NCI-H1105 treated with DMSO at 0.1 percent for 48 hours (cell line): Measurements from ENCODE around the gene PIGL.
"Not testable (repeated sequence)": the region's sequence is repeated elsewhere in the genome, so short reads cannot be mapped to it uniquely, and the experiment has no call there.

Source experiments
- DNase-seq: peaks from one replicate; lab custom pipeline; 2025; lab: John Stamatoyannopoulos, UW

PIGL gene

GRCh38 chr17:16273929-16274339 lies 56.9 kb downstream of the PIGL start:
- no peak for DNase-seq

DNA sequence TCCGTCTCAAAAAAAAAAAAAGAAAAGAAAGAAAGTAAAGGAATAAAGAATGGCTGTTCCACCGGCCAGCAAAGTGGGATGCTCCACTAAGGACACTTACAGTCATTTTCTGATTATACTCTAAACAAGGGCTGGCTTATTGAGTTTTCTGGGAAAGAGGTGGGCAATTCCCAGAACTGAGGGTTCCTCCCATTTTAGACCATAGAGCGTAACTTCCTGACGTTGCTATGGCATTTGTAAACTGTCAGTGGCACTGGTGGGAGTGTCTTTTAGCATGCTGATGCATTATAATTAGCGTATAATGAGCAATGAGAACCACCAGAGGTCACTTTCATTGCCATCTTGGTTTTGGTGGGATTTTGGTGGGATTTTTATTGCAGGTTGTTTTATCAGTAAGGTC lies 58.0 kb downstream of the PIGL start:
- no peak for DNase-seq

GRCh38 chr17:16277163-16277562 lies 60.2 kb downstream of the PIGL start:
- DNase-seq = no peak

DNA sequence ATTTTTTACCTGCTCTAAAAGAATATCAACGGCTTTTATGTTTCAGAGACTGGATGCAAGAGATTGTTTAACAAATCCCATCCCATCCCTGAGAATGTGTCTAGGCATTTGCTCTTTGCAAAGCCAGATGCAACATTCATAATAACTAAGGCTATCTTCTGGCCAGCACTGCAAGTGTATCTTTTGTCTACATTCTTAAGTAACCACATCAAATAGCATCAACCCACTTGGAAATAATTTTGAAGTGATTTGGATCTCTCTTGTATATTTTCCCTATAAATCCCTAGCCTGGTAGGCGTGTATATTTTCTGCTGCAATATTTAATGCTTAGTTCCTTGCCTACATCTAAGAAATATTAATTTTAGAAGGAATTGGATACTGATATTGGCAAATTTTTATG lies 64.3 kb downstream of the PIGL start:
- no peak for DNase-seq

- DNase-seq = no peak
Observed at GRCh38 chr17:16282522-16282921, 65.5 kb downstream of the PIGL start.

DNA sequence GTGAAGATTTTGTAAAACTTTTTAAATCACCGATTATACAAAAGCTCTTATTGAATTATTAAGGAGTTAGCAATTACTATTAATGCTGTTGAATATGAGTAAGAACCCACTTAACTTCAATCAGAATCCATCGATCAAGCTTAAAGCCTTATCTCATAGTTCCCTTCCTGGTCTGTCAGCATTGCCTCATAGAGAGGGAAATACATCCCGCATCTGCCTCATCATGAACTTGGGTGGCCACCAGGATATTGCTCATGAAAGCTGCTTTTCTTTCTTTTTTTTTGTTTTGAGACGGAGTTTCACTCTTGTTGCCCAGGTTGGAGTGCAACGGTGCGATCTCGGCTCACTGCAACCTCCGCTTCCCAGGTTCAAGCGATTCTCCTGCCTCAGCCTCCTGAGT lies 66.7 kb downstream of the PIGL start:
- no peak for DNase-seq

GRCh38 chr17:16285646-16286008 lies 68.6 kb downstream of the PIGL start:
- no peak for DNase-seq

GRCh38 chr17:16286009-16286946 lies 69.3 kb downstream of the PIGL start:
- DNase-seq = no peak

DNA sequence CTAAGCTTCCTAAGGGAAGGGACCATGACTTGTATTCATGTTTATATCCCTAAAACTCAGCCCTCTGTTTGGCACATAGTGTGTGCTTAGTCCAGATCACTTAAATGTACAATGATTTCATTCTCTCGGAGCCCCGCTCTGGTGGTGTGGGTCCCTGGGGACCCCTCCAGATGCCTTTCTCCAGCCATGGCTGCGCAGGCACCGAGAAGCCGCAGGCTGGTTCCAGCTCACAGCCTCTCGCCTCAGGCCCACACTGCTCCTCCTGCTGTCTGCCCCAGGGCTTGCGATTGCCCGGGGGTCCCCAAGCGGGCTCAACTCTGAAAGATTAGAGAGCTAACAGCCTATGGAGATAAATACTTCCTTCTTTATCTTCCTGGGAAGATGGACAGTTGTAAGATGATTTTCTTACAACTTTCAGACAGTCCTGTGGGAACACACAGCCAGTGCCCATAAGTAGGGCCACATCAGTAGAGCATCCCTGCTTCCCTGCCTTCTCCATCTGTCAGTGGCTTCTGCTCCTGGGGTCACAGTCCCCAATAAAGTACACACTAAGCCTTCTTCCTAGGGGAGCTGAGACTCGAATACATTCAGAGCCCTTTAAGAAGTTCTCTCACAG lies 70.0 kb downstream of the PIGL start:
- DNase-seq = no peak

DNA sequence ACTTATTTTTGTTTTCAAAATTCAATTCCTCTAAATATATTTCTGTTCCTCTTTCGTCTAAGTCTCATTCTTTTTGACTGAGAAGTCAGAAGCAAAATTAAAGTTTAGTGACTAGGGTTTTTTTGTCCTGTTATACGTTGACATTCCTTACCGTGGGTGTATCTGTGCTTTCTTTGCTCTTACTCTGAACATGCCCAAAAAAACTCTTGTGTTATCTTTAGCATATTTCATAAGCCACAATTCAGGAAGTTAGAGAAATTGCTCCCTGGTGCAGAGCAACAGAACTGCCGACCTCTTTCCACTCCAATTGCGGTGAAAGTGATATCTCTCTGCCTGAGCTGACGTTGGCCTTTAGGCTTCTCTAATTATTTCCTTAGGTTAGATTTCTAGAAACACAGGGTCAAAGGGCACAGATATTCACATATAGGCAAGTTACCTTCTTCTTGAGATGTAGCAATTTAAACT lies 70.6 kb downstream of the PIGL start:
- no peak for DNase-seq

DNA sequence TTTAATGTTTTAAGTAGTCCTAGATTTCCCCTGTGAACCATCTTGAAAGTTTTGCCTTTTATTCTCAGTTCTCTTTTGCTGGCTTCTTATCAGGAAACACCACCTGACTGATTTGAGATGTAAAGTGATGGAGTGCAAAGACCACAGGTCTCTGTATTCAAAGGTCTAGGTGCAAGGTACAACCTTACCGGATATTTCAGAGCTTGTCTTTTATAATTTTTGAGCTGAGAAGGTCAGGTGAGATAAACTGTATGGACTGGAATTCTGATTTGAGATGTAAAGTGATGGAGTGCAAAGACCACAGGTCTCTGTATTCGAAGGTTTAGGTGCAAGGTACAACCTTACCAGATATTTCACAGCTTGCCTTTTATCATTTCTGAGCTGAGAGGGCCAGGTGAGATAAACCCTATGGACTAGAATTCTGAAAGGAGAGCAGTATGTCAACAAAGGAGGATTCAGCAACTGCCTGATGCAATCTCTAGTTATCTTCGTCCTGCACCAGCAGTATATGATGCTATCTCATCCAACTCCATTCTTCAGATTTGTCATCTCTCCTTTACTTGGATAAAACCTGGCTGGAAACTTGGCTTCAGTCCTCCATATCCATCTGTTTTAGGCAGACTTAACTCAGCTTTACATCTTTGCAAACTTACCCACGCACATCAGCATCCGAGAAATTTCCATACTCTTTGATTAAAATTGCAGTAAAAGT lies 72.0 kb downstream of the PIGL start:
- no peak for DNase-seq

GRCh38 chr17:16293931-16294330 lies 76.9 kb downstream of the PIGL start:
- DNase-seq = no peak

DNA sequence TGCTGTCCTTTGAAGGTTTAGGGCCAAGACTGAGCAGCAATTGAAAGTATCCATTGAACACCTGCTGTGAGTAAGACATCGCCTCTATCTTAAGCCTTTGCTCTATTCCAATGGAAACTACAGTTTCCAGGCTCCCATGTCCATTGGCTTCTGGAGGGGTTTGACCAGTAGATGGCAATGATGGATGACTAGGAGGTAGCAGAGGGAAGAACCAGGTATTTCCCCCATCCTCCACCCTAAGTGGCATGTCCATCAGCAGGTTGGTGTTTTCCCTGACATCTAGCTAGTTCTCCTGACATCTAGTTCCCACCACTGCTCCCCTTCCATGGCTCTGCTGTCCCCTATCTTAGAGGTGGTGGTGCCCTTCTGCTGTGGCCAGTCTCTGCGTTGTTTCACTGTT lies 77.5 kb downstream of the PIGL start:
- no peak for DNase-seq

- DNase-seq = not testable (repeated sequence)
Observed at GRCh38 chr17:16296072-16296471, 79.1 kb downstream of the PIGL start.

DNA sequence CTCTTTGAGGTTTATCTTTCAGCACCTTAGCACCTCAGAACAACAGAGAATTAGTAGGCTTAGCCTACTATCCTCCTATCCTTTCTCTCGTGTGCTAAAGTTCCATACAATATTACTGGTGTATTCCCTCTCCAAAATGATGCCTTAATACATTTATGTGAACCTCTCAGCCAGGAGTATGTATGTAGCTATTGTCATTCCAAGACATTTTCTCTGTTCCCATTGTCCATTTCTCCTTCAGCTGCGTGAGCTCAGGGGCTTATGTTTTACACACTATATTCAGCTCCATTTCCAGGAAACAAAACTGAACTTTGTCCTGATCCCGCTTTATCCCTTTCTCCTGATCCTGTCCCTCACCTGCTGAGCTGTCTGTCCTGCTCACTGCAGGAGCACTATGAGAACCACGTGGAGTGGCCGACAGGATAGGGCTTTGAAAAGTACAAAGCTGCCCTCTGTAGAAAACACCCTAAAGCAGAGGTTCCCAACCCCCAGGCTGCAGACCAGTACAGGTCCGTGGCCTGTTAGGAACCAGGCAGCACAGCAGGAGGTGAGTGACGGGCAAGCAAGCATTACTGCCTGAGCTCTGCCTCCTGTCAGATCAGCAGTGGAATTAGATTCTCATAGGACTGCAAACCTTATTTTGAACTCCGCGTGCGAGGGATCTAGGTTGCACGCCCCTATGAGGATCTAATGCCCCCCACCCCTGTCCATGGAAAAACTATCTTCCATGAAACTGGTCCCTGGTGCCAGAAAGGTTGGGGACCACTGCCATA lies 80.5 kb downstream of the PIGL start:
- DNase-seq = no peak

- no peak for DNase-seq
Observed at GRCh38 chr17:16298140-16298662, 81.2 kb downstream of the PIGL start.

- DNase-seq = no peak
Observed at GRCh38 chr17:16300554-16300953, 83.5 kb downstream of the PIGL start.

DNA sequence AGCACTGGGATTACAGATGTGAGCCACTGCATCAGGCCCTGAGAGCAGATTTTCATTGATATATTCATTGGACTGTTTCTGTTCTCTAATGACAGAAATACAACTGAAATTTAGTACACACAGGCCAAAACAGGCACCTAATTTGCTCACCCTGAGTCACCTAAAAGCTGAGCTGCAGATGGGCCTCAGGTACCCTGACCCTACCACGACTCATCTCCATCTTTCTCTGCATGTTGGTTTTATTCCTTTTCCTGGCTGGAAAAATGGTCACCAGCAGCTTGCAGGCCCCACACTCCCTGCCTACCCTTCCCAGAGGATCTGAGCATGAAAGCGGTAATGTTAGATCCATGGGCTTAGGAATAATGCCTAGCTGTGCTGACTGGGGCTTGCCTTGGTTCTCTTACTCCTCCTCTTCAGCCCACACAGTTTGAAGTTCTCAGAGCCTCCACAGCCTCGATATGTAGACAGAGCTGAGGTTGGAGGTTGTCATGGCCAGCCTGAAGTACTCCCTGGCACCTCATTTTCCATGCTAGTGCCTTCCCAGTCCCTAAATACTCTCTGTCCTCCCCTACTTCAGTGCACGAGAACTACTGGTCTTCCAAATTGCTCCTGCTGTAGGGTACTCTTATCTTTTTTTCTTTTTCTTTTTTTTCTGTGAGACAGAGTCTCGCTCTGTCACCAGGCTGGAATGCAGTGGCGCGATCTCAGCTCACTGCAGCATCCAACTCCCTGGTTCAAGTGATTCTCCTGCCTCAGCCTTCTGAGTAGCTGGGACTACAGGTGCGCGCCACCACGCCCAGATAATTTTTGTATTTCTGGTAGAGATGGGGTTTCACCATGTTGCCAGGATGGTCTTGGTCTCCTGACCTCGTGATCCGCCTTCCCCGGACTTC lies 85.2 kb downstream of the PIGL start:
- DNase-seq = no peak

DNA sequence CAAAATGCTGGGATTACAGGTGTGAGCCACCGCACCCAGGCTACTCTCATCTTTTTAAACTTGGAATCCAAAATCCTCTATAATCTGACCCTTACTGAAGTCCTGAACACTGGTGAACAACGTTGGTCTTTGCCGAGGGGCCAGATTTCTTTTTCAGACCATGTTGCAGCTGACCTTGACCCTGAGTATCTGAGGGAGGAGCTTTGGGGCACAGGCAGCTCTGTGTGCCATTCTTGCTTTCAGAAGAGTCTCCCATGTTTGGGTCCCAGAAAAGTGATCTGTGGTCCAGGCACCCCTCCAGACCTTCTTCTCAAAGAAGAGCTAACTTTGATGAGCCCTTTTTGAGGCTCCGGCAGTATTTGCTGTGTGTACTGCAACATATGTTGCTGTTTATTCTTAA lies 85.8 kb downstream of the PIGL start:
- DNase-seq = no peak

- peak; percentile 33 for DNase-seq
Observed at GRCh38 chr17:16304830-16305229, 87.8 kb downstream of the PIGL start.

GRCh38 chr17:16306211-16306610 lies 89.2 kb downstream of the PIGL start:
- DNase-seq = no peak
